Duodenal mucosa (tissue), 2 donors: Measurements from ENCODE around the gene GNAI1.

Experiments used
- H3K27ac ChIP-seq: one replicate; pipeline ENCODE4 v1.7.0; 2013; ENCODE audit warnings: low read depth, low read length
- H3K27me3 ChIP-seq, 2 donors: one replicate each; pipeline ENCODE4 v1.7.0; 2013; ENCODE audit warnings: low read length in 2 of 2, control low read depth in 1 of 2; ENCODE audit not compliant: insufficient read depth in 2 of 2, control insufficient read depth in 1 of 2
- H3K36me3 ChIP-seq, 2 donors: one replicate each; pipeline ENCODE4 v1.7.0; 2013; ENCODE audit warnings: low read length in 2 of 2, control low read depth in 1 of 2; ENCODE audit not compliant: insufficient read depth in 2 of 2, control insufficient read depth in 1 of 2
- H3K4me1 ChIP-seq, 2 donors: one replicate each; pipeline ENCODE4 v1.7.0; 2013; ENCODE audit warnings: low read length in 2 of 2, control low read depth in 1 of 2; ENCODE audit not compliant: insufficient read depth in 2 of 2, control insufficient read depth in 1 of 2
- H3K4me3 ChIP-seq, 2 donors: one replicate each; pipeline ENCODE4 v1.7.0; 2013; ENCODE audit warnings: low read length in 2 of 2, low read depth in 1 of 2
- H3K9ac ChIP-seq, 2 donors: one replicate each; pipeline ENCODE4 v1.7.0; 2013; ENCODE audit warnings: low read length in 2 of 2, low read depth in 1 of 2
- H3K9me3 ChIP-seq, 2 donors: one replicate each; pipeline ENCODE4 v1.7.0; 2013; ENCODE audit warnings: low read length in 2 of 2, control low read depth in 1 of 2; ENCODE audit not compliant: control insufficient read depth in 1 of 2

Gene GNAI1

DNA sequence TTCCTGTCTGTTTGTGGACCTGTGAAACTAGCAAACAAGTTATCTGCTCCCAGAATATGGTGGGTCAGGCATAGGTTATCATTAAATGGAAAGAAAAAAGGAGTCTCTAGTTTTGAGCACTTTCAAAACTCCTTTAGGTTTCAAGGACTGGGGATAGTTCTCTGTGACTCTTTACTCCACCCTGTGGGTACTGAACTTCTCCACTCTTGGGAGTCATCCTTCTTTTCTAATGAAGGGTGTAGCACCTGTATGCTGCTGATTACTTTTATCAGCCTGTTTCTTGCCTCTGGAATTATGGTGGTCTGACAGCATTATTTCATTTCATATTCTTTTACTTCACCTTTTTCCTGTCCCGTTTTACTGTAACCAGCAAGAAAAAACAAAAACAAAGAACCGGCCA lies 6.7 kb downstream of the GNAI1 start:
- Histone ChIP-seq H3K4me1 (peaks cover 0 to 17% of the 10 kb centered on the region in 2 donors), H3K27ac (no peak overlapping the region)

DNA sequence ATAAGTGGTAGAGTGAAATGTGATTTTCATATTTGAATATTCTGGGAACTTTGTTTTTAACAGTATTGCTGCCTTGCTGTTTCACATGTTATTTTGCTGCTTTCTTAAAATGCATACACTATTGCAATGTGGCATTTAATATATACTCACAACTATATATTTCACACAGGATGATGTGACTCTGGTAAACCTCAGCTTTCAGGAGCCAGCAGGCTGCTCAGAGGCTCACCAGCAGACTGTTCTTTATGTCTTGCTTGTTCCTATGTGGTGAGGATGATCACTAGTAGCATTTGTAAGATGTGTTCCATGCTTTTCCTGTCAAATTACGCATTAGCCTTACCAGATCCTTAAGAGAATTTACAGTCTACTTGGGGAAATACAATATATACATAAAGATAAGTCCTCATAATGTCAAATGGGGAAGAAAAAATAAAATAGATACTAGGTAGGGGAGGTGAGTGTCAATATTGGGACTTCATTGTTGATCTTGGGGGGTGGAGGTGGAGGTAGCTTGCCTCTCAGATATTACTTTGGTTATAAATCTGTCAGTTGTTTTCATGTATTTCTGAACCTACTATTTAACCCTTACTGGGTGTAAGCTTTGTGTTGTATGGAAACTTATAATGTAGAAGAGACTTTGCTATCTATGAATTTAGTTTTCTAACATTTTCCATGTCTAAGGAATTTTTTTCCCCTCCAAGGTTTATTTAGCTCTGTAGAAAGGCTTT lies 8.4 kb downstream of the GNAI1 start:
- Histone ChIP-seq H3K4me1 (peaks cover 0 to 13% of the 10 kb centered on the region in 2 donors), H3K27ac (no peak overlapping the region), H3K4me3 (no peak overlapping the region), H3K27me3 (no peaks in the 10 kb centered on the region), H3K9me3 (no peaks in the 10 kb centered on the region), H3K36me3 (no peaks in the 10 kb centered on the region), H3K9ac (no peak overlapping the region)

More for the DNA sequence above, 6.7 kb downstream of the GNAI1 start:
- no peaks in the 10 kb centered on the region for H3K36me3 ChIP-seq
- H3K27me3 ChIP-seq, result no peaks in the 10 kb centered on the region
- H3K9ac ChIP-seq, result no peak overlapping the region
- H3K4me3 ChIP-seq, result no peak overlapping the region
- H3K9me3 ChIP-seq, result no peaks in the 10 kb centered on the region

DNA sequence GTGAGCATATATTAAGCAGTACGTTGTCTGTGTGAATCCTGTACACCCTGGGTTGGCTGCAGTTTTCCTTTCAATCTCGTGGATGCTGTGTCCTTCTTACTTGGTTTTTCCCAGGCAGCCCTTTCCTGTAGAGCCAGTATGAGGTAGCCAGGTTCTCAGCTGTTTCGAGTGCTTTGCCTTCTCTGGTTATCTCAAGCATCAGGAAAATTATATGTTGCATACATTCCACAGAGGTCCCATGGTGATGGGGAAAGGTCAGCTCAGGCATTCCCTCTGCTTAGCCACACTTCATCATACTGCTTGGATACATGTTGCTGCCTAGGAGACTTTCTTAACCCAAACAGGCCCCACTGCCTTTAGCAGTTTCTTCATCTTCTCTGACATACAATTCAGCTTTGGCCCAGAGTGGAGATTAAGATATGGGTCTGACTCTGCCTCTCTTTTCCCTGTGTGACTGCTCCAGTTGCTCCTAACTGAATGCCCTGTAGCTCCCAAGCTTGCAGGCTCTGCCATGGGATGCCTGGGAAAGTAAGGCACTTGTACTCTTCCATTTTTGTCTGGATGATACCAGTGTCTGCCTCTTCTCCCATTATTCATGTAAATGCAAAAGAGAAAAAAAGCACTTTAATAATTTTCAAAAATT lies 11.3 kb downstream of the GNAI1 start:
- no peak overlapping the region for H3K9ac ChIP-seq
- no peak overlapping the region for H3K4me3 ChIP-seq
- no peaks in the 10 kb centered on the region for H3K9me3 ChIP-seq
- H3K36me3 ChIP-seq, result no peaks in the 10 kb centered on the region
- no peak overlapping the region for H3K27ac ChIP-seq
- H3K4me1 ChIP-seq, result peaks cover 5 to 7% of the 10 kb centered on the region in 2 donors
- no peaks in the 10 kb centered on the region for H3K27me3 ChIP-seq

- H3K4me1 ChIP-seq, result peaks cover 7 to 9% of the 10 kb centered on the region in 2 donors
- H3K27ac ChIP-seq, result no peak overlapping the region
Observed at GRCh38 chr7:80146545-80147182, 12.0 kb downstream of the GNAI1 start.

DNA sequence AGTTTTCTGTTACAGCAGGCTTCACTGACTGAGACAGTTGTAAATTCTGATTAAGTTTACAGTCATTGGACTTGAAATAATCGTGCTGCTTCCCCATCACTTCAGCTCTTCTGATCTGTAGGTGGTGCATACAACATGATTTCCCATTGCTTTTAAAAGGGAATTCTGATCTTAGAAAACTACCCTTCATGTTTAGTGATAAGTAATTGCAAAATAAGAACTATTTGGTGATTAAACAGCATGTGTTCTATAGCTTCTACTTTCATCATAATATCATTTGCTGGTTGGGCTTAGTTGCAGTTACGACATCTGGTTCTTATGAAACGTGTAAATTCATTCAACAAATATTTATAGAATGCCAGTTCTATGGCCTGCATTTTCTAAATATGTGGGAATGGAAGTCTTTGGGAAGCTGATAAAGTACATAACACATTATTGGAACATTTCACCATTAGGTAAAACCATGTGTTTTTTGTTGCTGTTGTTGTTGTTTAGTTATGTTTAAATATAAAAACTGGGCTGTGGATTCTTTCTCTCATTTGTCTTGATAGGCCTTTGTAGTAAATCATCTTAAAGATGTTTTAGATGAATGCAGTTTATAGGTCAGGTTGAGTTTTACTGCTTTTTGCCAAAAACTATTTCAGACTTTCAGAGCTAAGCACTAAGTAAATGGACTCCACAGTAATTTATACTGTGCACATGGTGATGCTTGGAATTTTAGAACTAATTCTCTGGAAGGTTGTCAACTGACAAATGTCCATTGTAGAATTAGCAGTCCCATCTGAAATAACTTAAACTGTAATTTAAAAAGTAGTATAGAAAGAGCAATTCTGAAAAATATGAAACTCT lies 13.1 kb downstream of the GNAI1 start:
- Histone ChIP-seq H3K4me1 (peaks cover 7 to 9% of the 10 kb centered on the region in 2 donors), H3K27ac (no peak overlapping the region), H3K36me3 (no peaks in the 10 kb centered on the region), H3K9me3 (no peaks in the 10 kb centered on the region), H3K4me3 (no peak overlapping the region), H3K27me3 (no peaks in the 10 kb centered on the region), H3K9ac (no peak overlapping the region)

More at GRCh38 chr7:80146545-80147182, 12.0 kb downstream of the GNAI1 start:
- Histone ChIP-seq H3K36me3 (no peaks in the 10 kb centered on the region), H3K27me3 (no peaks in the 10 kb centered on the region), H3K9ac (no peak overlapping the region), H3K4me3 (no peak overlapping the region), H3K9me3 (no peaks in the 10 kb centered on the region)

DNA sequence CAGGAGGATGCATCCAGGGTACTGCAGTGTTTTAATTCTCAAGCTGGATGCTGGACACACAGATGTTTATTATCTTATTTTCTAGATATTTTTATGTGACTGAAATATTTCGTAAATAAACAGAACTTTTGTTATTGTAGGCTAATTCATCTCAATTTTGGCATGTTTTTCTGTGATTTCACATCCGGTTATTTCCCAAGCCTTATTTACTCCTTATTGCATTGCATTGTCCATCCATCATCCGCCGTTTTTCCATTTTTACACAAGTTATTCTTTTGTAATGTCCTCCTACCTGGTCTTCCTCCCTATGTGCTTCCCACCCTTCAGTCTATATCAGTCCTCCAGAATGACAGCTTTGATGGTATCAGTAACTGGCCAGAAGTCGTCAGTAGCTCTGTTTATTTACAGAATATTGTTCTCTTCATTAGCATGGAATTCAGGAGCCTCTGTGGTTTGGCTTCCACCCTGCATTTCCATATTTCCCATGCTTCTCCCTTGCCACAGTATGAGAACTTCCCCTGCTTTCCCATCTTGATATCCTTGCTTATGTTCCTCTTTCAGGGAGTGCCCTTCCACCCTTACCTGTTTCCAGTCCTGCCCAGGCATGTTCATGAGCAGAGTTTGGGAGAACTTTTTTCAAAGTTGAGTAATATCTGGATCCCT lies 16.1 kb downstream of the GNAI1 start:
- no peak overlapping the region for H3K9ac ChIP-seq
- H3K36me3 ChIP-seq, result no peaks in the 10 kb centered on the region
- H3K4me3 ChIP-seq, result no peak overlapping the region
- H3K27ac ChIP-seq, result peak overlapping the region; percentile 8
- peaks cover 4 to 7% of the 10 kb centered on the region in 2 donors for H3K4me1 ChIP-seq
- H3K9me3 ChIP-seq, result no peaks in the 10 kb centered on the region
- no peaks in the 10 kb centered on the region for H3K27me3 ChIP-seq

DNA sequence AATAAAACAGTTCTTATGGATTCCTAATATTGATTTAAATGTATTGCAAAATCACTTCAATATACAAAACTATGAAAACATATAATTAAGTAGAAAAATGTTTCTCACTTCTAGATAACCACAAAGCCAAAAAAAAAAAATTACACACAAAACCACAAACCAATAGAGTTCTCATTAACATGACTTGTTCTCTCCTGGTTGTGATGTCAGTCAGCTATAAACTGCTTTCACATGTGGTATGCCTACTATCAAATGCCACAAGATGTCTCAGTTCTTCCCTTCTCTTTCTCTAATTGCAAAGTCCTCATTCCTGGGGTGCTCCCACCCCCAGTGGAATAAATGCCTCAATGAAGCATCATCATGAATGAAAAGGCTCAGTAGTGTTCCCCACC lies 16.6 kb downstream of the GNAI1 start:
- no peak overlapping the region for H3K4me3 ChIP-seq
- peaks cover 4 to 7% of the 10 kb centered on the region in 2 donors for H3K4me1 ChIP-seq
- no peaks in the 10 kb centered on the region for H3K27me3 ChIP-seq
- no peak overlapping the region for H3K9ac ChIP-seq
- no peaks in the 10 kb centered on the region for H3K9me3 ChIP-seq
- no peaks in the 10 kb centered on the region for H3K36me3 ChIP-seq
- H3K27ac ChIP-seq, result no peak overlapping the region

GRCh38 chr7:80153446-80153845 lies 18.8 kb downstream of the GNAI1 start:
- H3K36me3 ChIP-seq, result no peaks in the 10 kb centered on the region
- no peak overlapping the region for H3K4me3 ChIP-seq
- H3K4me1 ChIP-seq, result peaks cover 4 to 7% of the 10 kb centered on the region in 2 donors
- no peak overlapping the region for H3K9ac ChIP-seq
- no peak overlapping the region for H3K27ac ChIP-seq
- no peaks in the 10 kb centered on the region for H3K9me3 ChIP-seq
- no peaks in the 10 kb centered on the region for H3K27me3 ChIP-seq

- Histone ChIP-seq H3K27me3 (no peaks in the 10 kb centered on the region), H3K36me3 (no peaks in the 10 kb centered on the region), H3K27ac (no peak overlapping the region), H3K9ac (no peak overlapping the region), H3K4me1 (peaks cover 4 to 7% of the 10 kb centered on the region in 2 donors), H3K9me3 (no peaks in the 10 kb centered on the region), H3K4me3 (no peak overlapping the region)
Observed at GRCh38 chr7:80154656-80155333, 20.2 kb downstream of the GNAI1 start.
